Chondrocyte (in vitro differentiated cells): ENCODE results near the gene PPP2R5C. TPM values are rescaled to one million over a fixed set of nuclear protein-coding genes. Genes with fewer than 3 reads are reported as not detected.

Source experiments
- DNase-seq: peaks from one replicate; pipeline ENCODE4 v3.0.0; 2021; ENCODE audit warnings: mixed read lengths, low spot score
- H3K27ac Mint-ChIP-seq: one replicate; pipeline ENCODE4 v1.8.0; 2021; ENCODE audit warnings: mild to moderate bottlenecking, moderate library complexity, mixed read lengths; ENCODE audit not compliant: unreplicated experiment
- H3K27me3 Mint-ChIP-seq: 2 replicates; pipeline ENCODE4 v1.8.0; 2021; ENCODE audit warnings: low read depth, mixed read lengths
- H3K36me3 Mint-ChIP-seq: 2 replicates; pipeline ENCODE4 v1.8.0; 2021; ENCODE audit warnings: low read depth, mixed read lengths
- H3K4me1 Mint-ChIP-seq: 2 replicates; pipeline ENCODE4 v1.8.0; 2021; ENCODE audit warnings: low read depth, mild to moderate bottlenecking, mixed read lengths
- H3K4me3 Mint-ChIP-seq: one replicate; pipeline ENCODE4 v1.8.0; 2021; ENCODE audit warnings: mild to moderate bottlenecking, moderate library complexity, mixed read lengths; ENCODE audit not compliant: unreplicated experiment
- H3K9me3 Mint-ChIP-seq: 2 replicates; pipeline ENCODE4 v1.8.0; 2021; ENCODE audit warnings: low read depth, mixed read lengths
- CTCF ChIP-seq: fragments of 200-600 bp; sonication (generic); IDR thresholded peaks from 2 replicates; pipeline ENCODE4 v1.5.0; 2021; ENCODE audit warnings: antibody characterized with exemption, mild to moderate bottlenecking, moderate library complexity
- total RNA-seq: library from RNA; stranded (reverse); gene quantifications from 3 replicates; pipeline ENCODE4 v1.2.1, GENCODE V29; 2021

Gene PPP2R5C
- total RNA-seq, 1 donor from 2014 or later = 95.0 TPM

DNA sequence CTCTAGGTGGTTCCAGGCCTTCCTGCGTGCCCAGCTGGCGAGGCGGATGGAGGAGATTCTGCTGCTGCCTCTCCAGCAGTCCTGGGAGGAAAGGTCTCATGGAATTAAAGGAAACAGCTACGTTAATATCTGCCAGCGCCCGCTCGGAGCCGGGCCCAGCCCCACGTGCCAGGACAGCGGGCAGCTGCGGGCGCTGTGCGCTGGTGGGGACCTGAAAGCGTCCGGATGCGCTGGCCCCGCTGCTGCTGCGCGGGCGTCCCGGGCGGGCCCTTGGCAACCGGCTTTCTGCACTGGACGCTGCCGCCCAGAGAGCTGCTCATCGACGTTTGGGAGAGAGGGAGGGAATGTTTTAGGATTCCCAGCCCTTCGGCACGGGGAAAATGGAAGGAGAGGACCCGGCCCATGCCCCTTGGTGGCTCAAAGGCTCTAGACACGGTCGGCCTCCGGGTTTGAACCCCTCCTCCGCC is 194.2 kb downstream of the PPP2R5C start:
- Mint-ChIP-seq H3K4me1 (no peaks in the 10 kb centered on the region), H3K9me3 (no peaks in the 10 kb centered on the region), H3K4me3 (no peak overlapping the region), H3K27me3 (no peaks in the 10 kb centered on the region), H3K36me3 (no peaks in the 10 kb centered on the region), H3K27ac (no peak overlapping the region)
- no peak for TF ChIP-seq CTCF
- DNase-seq = no peak

DNA sequence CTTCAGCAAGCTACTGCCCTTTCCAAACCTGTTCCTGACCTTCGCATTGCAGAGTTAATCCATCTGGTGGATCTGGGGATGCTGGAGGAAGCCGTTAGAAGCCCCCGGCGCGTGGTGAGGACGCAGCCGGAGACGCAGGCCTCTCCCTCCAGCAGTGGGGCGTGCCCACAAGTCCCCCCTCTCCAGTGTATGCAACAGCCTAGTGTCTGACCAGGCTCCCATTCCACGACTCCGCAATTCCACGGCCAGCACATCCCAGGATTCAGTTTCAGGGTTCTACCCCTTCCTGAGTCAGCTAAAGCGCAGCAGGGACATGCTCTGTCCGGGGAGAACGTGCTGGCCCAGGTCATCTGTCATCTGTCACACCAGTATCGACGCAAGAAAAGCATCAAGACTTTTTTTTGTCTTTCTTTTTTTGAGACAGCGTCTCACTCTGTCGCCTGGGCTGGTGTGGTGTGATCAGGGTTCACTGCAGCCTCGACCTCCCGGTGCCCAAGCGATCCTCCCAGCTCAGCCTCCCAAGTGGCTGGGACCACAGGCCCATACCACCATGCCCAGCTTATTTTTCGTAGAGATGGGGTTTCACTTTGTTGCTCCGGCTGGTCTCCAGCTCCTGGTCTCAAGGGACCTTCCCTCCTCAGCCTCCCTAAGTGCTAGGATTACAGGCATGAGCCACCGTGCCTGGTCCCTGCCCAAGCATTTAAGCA is 194.8 kb downstream of the PPP2R5C start:
- TF ChIP-seq CTCF = no peak
- H3K36me3 Mint-ChIP-seq = no peaks in the 10 kb centered on the region
- H3K9me3 Mint-ChIP-seq = no peaks in the 10 kb centered on the region
- H3K27ac Mint-ChIP-seq = no peak overlapping the region
- peak; percentile 71 for DNase-seq
- no peaks in the 10 kb centered on the region for H3K27me3 Mint-ChIP-seq
- peaks cover 3% of the 10 kb centered on the region for H3K4me1 Mint-ChIP-seq
- no peak overlapping the region for H3K4me3 Mint-ChIP-seq

DNA sequence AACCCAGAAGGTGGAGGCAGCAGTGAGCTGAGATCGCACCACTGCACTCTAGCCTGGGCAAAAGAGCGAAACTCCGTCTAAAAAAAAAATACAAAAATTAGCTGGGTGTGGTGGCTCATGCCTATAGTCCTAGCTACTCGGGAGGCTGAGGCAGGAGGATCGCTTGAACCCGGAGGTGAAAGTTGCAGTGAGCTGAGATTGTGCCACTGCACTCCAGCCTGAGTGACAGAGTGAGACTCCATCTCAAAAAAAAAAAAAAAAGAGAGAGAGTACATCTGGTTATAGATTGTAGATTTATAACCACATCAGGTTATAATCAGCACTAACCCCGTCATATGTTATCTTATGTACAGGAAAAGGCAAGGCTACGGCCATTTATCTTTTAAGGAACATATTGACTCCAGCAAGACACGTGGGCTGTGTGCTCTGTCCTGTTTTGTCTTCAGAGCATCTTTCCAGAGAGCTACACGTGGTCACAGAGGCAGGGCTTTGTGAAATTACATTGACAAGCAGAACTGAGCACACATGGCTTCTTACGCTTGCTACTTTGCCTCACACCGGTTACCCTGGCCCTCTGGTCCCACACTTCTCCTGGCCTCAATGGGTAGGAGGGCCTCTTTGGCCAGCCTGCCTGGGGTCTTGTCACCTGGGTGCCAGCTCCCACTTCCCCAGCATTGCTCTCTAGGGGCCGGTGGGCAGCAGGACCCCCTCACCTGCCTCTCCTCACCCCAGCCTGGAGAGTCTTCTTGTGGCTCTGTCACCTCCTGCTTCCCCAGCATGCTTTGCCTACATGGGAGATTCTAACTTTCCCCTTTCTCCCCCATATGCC is 196.1 kb downstream of the PPP2R5C start:
- Mint-ChIP-seq H3K4me1 (peaks cover 15% of the 10 kb centered on the region), H3K27me3 (no peaks in the 10 kb centered on the region), H3K27ac (no peak overlapping the region), H3K9me3 (no peaks in the 10 kb centered on the region), H3K4me3 (no peak overlapping the region), H3K36me3 (no peaks in the 10 kb centered on the region)
- DNase-seq = peak; percentile 59
- TF ChIP-seq CTCF = no peak

DNA sequence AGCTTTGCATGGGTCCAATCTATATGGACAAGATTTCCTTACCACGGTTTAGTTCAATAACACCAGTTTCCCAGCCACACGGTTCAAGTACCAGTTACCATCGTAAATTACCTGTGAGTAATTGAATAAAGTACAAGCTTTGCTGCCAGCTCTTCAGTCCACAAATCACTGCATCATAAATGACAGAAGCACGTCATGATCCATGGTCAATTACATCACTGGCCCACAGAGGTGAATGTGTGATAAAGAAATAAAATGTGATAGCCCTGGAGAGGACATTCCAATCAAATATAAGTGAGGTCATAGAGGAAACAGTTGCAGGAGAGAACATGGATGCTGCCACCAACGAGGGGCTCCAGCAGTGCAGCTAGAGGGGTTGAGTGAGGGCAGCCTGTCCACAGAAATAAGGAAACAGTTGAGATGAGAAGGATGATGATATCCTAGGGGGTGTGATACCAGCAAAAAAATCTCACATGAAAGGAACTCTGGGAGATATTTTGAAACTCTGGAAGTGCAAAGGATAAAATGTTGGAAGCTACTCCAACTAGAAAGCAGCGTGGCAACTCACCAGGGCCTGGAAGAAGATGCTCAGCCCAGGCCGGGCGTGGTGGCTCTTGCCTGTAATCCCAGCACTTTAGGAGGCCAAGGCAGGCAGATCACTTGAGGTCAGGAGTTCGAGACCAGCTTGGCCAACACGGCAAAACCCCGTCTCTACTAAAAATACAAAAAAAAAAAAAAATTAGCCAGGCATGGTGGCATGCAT is 197.1 kb downstream of the PPP2R5C start:
- no peak overlapping the region for H3K27ac Mint-ChIP-seq
- H3K36me3 Mint-ChIP-seq = no peaks in the 10 kb centered on the region
- no peak for DNase-seq
- no peak for TF ChIP-seq CTCF
- H3K4me1 Mint-ChIP-seq = peaks cover 25% of the 10 kb centered on the region
- no peaks in the 10 kb centered on the region for H3K9me3 Mint-ChIP-seq
- H3K4me3 Mint-ChIP-seq = no peak overlapping the region
- no peaks in the 10 kb centered on the region for H3K27me3 Mint-ChIP-seq

DNA sequence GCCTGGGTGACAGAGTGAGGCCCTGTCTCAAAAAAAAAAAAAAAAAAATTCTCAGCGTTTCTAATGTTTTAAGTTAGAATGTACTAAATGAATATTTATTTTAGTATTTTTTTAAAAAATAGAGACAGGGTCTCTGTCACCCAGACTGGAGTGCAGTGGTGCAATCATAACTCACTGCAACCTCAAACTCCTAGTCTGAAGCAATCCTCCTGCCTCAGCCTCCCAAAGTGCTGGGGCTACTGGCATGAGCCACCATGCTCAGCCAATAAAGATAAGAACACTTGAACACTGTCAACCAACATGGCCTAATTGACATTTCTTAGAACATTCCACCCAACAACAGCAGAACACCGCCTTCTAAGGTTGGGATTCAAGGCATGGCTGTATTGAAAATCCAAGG is 197.8 kb downstream of the PPP2R5C start:
- Mint-ChIP-seq H3K27ac (no peak overlapping the region), H3K4me1 (peaks cover 31% of the 10 kb centered on the region), H3K27me3 (no peaks in the 10 kb centered on the region), H3K36me3 (no peaks in the 10 kb centered on the region), H3K4me3 (no peak overlapping the region), H3K9me3 (no peaks in the 10 kb centered on the region)
- no peak for DNase-seq
- no peak for TF ChIP-seq CTCF
